Measurements from ENCODE around the gene HTR3C.

The HTR3C gene

DNA sequence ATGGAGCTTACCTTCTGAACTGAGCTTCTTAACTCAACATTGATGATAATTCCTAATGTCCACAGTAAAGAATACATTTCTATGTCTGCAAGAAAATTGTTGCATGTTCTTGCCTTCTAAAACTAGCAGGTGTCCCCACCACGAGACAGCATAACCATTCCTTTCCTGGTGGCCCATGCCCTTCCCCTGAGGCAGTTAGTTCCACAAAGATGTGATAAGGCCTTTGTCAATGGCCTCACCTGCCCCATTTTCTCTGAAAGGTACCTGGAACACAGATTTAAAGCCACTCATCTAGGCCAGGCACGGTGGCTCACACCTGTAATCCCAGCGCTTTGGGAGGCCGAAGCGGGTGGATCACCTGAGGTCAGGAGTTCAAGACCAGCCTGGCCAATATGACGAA, 23.1 kb downstream of the HTR3C start:
- Histone ChIP-seq H3K4me2 (ENCODE audit: low read length) (no peak overlapping the region), H3K4me3 (ENCODE audit: low read depth, low read length, poor library complexity, severe bottlenecking) (no peak overlapping the region), H3K4me1 (ENCODE audit: insufficient read depth, low read length, severe bottlenecking) (no peaks in the 10 kb centered on the region), H2AFZ (ENCODE audit: low read length) (no peak overlapping the region), H3K79me2 (ENCODE audit: insufficient read depth, low read length) (no peaks in the 10 kb centered on the region), H3K9me3 (ENCODE audit: low read length) (peaks cover 8% of the 10 kb centered on the region; the same call in 1 of the 2 replicates), H3K9ac (ENCODE audit: low read length) (no peak overlapping the region), H3K27ac (ENCODE audit: low read depth, low read length, poor library complexity, severe bottlenecking) (no peak overlapping the region), H3K36me3 (ENCODE audit: insufficient read depth, low read length) (no peaks in the 10 kb centered on the region), H3K27me3 (ENCODE audit: insufficient read depth, low read length) (peaks cover 7% of the 10 kb centered on the region; the same call in 1 of the 2 replicates), H4K20me1 (ENCODE audit: insufficient read depth, low read length) (no peaks in the 10 kb centered on the region), H3F3A (ENCODE audit: insufficient read depth, low read length) (no peaks in the 10 kb centered on the region), H3K9me2 (ENCODE audit: low read depth, low read length) (peaks cover 4% of the 10 kb centered on the region)
- TF ChIP-seq CTCF (IDR thresholded peaks at IDR 0.05; ENCODE audit: low read length) (no peak), EZH2 (IDR thresholded peaks at IDR 0.05; ENCODE audit: borderline replicate concordance, low read length) (no peak)

GRCh38 chr3:184077881-184078280, 25.0 kb downstream of the HTR3C start:
- no peak for TF ChIP-seq CTCF (IDR thresholded peaks at IDR 0.05; ENCODE audit: low read length)
- no peak for TF ChIP-seq EZH2 (IDR thresholded peaks at IDR 0.05; ENCODE audit: borderline replicate concordance, low read length)
- Histone ChIP-seq H3F3A (ENCODE audit: insufficient read depth, low read length) (no peaks in the 10 kb centered on the region), H3K9ac (ENCODE audit: low read length) (no peak overlapping the region)

GRCh38 chr3:184078851-184079250, 26.0 kb downstream of the HTR3C start:
- Histone ChIP-seq H4K20me1 (ENCODE audit: insufficient read depth, low read length) (no peaks in the 10 kb centered on the region), H3F3A (ENCODE audit: insufficient read depth, low read length) (no peaks in the 10 kb centered on the region), H3K4me2 (ENCODE audit: low read length) (no peak overlapping the region), H3K4me1 (ENCODE audit: insufficient read depth, low read length, severe bottlenecking) (no peaks in the 10 kb centered on the region), H3K27ac (ENCODE audit: low read depth, low read length, poor library complexity, severe bottlenecking) (no peak overlapping the region), H2AFZ (ENCODE audit: low read length) (no peak overlapping the region), H3K36me3 (ENCODE audit: insufficient read depth, low read length) (no peaks in the 10 kb centered on the region), H3K4me3 (ENCODE audit: low read depth, low read length, poor library complexity, severe bottlenecking) (no peak overlapping the region), H3K9me3 (ENCODE audit: low read length) (peaks cover 10% of the 10 kb centered on the region; the same call in 1 of the 2 replicates), H3K9me2 (ENCODE audit: low read depth, low read length) (no peaks in the 10 kb centered on the region), H3K27me3 (ENCODE audit: insufficient read depth, low read length) (peaks cover 22% of the 10 kb centered on the region; the same call in 1 of the 2 replicates), H3K79me2 (ENCODE audit: insufficient read depth, low read length) (no peaks in the 10 kb centered on the region), H3K9ac (ENCODE audit: low read length) (no peak overlapping the region)
- TF ChIP-seq EZH2 (IDR thresholded peaks at IDR 0.05; ENCODE audit: borderline replicate concordance, low read length) (no peak), CTCF (IDR thresholded peaks at IDR 0.05; ENCODE audit: low read length) (no peak)

More at GRCh38 chr3:184077881-184078280, 25.0 kb downstream of the HTR3C start:
- Histone ChIP-seq H3K36me3 (ENCODE audit: insufficient read depth, low read length) (no peaks in the 10 kb centered on the region), H3K9me3 (ENCODE audit: low read length) (peaks cover 10% of the 10 kb centered on the region; the same call in 1 of the 2 replicates), H3K79me2 (ENCODE audit: insufficient read depth, low read length) (no peaks in the 10 kb centered on the region), H4K20me1 (ENCODE audit: insufficient read depth, low read length) (no peaks in the 10 kb centered on the region), H3K27ac (ENCODE audit: low read depth, low read length, poor library complexity, severe bottlenecking) (no peak overlapping the region), H2AFZ (ENCODE audit: low read length) (no peak overlapping the region), H3K4me2 (ENCODE audit: low read length) (no peak overlapping the region), H3K27me3 (ENCODE audit: insufficient read depth, low read length) (peaks cover 22% of the 10 kb centered on the region; the same call in 1 of the 2 replicates), H3K9me2 (ENCODE audit: low read depth, low read length) (no peaks in the 10 kb centered on the region), H3K4me1 (ENCODE audit: insufficient read depth, low read length, severe bottlenecking) (no peaks in the 10 kb centered on the region), H3K4me3 (ENCODE audit: low read depth, low read length, poor library complexity, severe bottlenecking) (no peak overlapping the region)

Data from OCI-LY1 (cell line).